ENCODE results near the gene AP3D1.

The AP3D1 gene

DNA sequence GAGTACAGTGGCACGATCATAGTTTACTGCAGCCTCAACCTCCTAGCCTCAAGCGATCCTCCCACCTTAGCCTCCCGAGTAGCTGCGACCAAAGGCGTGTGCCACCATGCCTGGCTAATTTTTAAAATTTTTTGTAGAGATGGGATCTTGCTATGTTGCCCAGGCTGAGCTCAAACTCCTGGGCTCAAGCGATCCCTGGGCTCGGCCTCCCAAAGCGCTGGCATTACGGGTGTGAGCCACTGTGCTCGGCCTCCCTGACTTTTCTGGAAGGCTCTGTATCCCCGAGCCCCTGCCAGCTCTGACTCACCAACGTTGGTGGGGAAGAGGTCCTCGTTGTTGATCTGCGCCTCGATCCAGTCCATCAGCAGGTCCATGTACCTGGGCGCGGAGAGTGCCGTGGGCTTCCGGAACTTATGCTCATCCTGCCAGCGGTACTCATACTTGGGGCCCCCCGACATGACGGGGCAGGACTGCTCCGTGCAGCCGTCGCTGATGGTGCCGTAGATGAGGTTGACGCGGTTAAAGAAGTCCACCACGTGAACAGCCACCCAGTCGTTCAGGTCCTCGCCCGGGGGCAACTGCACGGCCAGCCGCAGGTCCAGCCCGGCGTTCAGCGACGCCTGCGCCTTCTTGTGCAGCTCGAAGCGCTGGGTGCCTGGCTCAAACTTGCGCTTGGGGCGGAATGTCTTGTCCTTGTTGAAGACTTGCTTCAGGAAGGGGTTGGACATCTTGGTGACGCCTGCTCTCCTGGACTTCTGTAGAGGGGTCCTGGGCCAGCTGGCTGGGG is 73.3 kb downstream of the AP3D1 start:
- no peak for DNase-seq (ENCODE audit: low read depth)
- no peak overlapping the region for H3K4me3 ChIP-seq (ENCODE audit: low read depth, low read length)

DNA sequence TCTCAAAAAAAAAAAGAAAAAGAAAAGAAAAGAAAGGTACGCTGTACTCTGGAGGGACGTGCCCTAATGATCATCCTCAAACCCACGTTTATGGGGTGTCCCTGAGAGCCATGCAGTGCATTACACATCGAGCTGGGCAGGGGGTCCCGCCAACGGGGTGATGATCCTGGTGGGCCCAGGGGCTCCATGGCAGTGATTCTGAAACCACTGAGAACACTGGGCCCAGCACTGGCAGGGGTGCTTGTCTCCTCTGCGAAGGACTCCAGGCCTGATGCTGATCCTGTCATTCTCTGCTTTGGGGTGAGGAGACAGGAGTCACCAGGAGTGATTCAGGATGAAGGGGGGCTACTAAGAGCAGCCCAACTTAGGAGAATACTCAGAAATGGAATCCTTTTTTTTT is 74.0 kb downstream of the AP3D1 start:
- no peak overlapping the region for H3K4me3 ChIP-seq (ENCODE audit: low read depth, low read length)
- DNase-seq (ENCODE audit: low read depth) = no peak

DNA sequence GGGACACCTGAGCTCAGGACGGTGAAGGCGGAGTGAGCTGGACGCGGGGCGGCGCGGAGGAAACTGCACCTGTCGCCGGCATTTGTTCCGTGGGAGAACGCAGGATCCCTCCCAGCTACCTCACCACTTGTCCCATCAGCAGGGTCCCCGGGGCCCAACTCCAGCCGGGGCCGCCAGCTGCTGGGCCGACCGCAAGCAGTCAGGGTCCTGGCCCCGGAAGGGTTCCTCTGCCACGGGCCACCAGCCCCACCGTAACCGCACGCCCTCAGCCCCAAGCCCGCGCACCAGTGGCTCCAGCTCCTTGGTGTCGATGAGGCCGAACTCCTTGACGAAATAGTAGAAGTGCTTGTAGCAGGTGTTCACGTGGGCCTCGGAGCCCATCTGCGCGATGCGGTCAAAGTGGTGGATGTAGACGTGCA is 74.8 kb downstream of the AP3D1 start:
- DNase-seq (ENCODE audit: low read depth) = no peak
- H3K4me3 ChIP-seq (ENCODE audit: low read depth, low read length) = no peak overlapping the region

DNA sequence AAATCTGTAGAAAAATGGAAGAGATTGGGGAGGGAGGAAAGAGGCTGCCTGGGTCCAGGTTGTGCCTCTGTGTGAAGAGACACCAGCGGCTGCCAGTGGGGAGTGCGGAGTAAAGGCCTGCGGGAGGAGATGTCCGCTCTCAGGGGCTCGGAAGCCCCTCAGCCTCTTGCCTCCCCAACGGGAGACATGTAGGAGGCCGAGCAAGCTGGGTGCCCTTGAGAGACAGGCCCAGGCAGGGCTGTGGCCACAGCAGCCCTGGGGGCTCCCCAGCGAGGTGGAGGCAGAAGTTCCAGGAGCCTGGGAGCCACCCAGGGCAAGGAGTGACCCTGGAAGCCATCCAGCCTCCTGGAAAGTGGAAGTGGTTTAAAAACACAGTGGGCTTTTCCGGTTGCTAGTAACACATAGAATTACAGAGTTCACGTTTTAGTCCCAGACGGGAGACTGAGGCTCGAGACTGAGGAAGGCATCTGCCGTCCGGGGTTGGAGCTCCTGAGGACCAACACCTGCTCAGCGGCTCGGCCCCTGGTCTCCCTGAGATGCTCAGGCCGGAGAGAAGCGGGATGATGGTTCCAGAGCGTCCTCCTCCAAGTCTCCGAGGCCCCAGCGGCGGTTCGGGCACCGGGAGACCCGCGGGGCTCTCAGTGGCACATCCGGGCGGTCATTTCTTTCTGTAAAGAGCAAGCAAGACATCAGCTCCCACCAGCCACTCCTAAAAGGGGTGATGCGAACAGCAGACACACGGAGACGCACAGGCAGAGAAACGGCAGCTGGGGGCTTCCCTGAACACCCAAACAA is 78.4 kb downstream of the AP3D1 start:
- no peak for DNase-seq (ENCODE audit: low read depth)
- no peak overlapping the region for H3K4me3 ChIP-seq (ENCODE audit: low read depth, low read length)

DNA sequence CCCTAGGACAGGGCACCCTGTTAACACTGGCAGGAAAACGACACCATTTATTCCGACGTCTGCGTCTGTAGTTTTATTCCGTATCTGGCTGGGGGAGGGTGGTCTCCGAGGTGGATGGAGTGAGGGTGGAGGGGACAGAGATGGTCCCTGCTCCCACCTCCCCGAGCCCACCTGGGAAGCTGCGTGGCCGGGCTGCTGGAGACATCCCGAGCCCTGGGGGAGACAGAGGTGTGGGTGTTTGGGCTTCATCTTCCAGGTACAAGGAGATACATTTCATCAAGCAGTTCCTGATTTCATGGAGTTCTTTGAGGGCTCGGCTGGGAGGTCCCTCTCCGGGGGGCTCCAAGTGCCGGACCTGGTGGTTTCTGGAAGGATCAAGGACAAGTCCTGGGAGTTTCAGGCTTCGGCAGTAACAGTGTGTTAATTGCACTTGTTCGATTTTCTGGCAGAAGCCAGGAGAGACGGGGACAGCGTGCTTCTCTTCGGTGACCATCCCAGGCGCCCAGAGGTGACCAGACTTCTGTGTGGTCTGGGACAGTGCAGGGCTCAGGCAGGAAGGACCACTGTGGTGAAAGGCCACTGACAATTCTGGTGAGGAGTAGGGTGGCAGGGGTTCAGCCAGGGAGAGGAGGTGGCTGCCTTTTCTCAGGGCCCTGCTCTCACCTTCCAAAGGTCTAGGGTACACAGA is 80.2 kb downstream of the AP3D1 start:
- DNase-seq (ENCODE audit: low read depth) = no peak
- H3K4me3 ChIP-seq (ENCODE audit: low read depth, low read length) = no peak overlapping the region

DNA sequence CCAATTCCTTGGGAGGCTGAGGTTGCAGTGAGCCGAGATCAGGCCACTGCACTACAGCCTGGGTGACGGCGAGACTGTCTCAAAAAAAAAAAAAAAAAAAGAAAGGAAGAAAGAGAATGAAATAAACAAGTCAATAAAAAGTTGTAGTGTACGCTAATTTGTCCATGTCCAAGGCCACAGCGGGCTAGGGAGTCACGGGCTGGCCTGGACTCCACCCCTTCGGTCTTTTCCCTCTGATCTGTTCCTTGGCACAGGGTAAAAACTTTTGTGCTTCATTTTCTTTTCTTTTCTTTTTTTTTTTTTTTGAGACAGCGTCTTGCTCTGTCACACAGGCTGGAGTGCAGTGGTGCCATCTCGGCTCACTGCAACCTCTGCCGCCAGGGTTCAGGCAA is 80.9 kb downstream of the AP3D1 start:
- H3K4me3 ChIP-seq (ENCODE audit: low read depth, low read length) = no peak overlapping the region
- no peak for DNase-seq (ENCODE audit: low read depth)

DNA sequence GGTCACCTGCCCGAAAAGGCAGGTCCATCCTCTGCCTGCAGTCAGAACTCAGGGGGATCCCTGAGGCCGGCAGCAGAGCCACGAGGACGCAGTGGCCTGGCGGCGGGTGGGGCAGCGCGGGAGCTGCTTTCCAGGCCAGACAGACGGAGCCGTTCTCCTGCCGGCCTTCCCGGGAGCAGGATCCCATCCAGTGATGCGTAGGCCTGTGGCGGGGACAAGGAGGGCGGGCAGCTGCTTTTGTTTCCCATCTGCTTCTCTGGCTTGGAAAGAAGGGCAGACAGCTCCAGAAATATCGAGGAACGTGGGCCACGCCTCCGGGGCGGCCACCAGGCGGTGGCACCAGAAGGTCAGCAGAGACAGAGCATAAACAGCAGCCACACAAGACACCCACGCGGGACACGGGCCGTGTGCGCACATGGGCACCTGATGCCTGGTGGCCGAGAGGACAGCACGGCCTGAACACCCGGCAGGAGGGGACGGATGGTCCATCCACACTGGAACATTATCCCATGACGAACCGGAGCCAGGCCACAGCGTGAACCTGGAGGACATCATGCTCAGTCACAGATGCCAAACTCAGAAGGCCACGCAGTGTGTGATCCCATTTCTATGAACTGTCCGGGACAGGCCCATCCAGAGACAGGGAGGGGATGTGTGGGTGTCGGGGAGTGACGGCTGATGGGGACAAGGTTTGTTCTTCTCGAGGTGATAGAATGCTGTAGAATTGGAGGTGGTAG is 86.4 kb downstream of the AP3D1 start:
- no peak for DNase-seq (ENCODE audit: low read depth)
- no peak overlapping the region for H3K4me3 ChIP-seq (ENCODE audit: low read depth, low read length)

DNA sequence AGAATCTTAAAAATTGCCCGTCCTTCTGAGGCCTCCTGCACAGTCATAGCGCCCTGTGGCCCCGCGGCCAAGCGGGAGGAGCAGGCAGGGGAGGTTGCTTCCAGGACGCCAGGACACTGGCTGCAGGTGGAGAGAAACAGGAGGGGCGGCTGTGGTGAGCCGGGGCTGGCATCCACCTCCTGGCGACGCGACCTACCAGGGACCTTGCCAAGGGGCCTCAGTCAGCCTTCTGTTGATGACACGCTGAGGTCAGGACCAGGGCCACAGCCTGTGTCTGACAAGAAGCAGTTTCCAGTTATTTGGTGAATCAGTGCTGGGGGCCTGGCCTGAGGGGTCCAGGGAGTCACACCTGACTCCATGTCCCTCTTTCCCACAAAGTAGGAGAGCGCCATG is 87.0 kb downstream of the AP3D1 start:
- DNase-seq (ENCODE audit: low read depth) = no peak
- no peak overlapping the region for H3K4me3 ChIP-seq (ENCODE audit: low read depth, low read length)

DNA sequence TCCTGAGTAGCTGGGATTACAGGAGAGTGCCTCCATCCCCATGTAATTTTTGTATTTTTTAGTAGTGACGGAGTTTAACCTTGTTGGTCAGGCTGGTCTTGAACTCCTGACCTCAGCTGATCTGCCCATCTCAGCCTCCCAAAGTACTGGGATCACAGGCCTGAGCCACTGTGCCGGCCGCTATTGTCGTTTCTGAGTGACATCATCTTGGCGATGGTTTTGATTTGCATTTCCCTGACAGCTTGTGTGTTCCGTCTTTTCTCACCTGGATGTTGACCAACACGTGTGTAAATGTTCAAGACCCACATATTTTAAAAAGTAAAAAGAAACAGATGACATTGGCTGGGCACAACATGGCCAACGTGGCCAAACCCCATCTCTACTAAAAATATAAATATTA is 87.5 kb downstream of the AP3D1 start:
- no peak overlapping the region for H3K4me3 ChIP-seq (ENCODE audit: low read depth, low read length)
- no peak for DNase-seq (ENCODE audit: low read depth)

DNA sequence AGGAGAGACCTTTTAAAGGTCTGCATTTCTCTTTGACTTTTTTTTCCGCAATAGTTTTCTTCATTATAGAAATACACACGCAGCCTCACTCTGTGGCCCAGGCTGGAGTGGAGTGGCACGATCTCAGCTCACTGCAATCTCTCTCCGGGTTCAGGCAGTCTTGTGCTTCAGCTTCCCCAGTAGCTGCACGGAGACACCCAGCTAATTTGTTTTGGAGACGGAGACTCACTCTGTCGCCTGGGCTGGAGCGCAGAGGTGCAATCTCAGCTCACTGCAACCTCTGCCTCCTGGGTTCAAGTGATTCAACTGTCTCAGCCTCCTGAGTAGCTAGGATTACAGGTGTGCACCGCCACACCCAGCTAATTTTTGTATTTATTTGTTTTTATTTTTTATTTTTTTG is 88.6 kb downstream of the AP3D1 start:
- no peak for DNase-seq (ENCODE audit: low read depth)

DNA sequence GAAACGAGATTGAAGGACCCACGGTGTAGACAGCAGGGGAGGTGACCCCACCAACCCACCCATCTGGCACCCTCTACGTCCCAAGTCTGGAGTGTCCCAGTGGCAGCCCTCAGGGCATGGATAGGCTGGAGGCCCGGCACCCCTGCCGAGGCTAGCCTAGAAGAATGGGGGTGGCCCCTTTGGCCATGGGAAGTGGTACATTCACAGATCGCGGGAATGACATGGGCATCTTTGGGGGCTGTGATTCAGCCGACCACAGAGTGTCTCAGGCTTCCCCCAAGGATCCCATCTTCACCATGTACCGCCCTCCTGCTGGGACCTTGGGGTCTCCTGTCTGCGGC is 89.0 kb downstream of the AP3D1 start:
- peak overlapping the region; percentile 46 for H3K4me3 ChIP-seq (ENCODE audit: low read depth, low read length)
- no peak for DNase-seq (ENCODE audit: low read depth)

More for the DNA sequence above, 88.6 kb downstream of the AP3D1 start:
- no peak overlapping the region for H3K4me3 ChIP-seq (ENCODE audit: low read depth, low read length)

DNA sequence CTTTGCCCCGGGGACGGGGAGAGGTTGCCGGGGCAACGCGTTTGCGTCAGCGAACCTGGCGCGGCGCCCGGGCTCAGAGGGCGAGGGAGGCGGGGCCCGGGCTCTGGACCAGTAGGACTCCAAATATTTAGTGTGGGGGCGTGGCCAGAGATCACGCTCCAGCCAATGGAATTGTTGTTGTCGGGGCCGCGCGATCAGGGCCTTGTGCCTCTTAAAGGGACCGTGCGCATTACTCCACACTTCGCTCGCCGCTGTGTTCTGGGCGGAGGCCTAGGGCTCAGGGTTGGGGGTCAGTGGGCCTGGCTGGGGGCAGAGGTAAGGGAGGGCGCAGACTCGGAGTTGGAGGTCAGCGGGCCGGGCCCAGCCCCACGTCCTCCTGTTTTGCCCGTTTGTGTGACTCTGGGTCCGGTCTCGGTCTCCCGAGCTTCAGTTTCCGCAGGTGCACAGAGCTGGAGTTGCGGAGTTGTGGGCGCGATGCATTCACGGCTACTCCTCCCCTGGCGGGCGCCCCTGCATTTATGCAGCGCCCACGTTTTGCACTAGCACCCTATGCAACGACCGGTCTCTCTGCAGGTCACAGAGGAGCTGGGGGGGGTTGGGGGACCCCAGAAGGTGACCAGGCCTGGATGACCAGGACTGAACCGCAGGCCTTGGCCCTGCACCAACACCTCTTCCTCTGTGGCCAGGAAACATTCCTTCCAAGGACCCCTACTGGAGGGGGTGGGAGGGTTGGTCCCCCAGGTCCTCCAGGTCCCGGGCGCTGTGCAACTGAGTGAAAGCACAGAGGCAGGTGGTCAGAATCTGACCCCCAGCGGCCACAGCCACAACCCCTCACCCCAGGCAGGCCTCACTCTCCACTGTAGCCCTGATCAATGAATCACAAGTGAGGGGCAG is 89.6 kb downstream of the AP3D1 start:
- DNase-seq (ENCODE audit: low read depth) = peak; percentile 89
- peak overlapping the region; percentile 46 for H3K4me3 ChIP-seq (ENCODE audit: low read depth, low read length)

DNA sequence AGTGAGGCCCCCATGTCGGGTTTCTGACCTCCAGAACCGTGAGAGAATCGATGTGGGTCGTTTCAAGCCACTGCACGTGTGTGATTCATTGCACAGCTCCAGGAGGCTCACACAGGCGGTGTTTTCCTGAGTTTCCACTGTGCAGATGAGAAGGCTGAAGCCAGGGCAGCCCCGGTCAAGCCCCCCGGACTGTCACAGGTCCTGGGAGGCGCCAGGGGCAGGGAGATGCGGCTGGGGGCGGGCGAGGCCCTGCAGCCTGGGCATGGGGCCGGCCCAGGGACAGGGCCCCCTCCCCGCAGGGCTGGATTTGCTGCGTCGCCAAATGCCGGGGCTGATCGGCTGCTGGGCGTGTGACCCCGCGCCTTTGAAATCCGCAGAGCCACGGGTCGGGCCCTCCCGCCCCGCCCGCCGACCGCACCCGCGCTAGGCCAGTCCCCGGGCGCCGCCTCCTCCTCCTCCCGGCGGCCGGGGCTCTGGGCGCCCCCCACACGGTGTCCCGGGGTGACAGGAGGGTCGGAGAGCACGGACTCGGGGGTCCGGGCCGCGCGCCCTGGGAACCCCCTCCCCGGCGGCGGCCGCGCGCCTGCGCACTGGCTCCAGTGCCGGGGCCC is 90.4 kb downstream of the AP3D1 start:
- no peak for DNase-seq (ENCODE audit: low read depth)
- peak overlapping the region; percentile 45 for H3K4me3 ChIP-seq (ENCODE audit: low read depth, low read length)

DNA sequence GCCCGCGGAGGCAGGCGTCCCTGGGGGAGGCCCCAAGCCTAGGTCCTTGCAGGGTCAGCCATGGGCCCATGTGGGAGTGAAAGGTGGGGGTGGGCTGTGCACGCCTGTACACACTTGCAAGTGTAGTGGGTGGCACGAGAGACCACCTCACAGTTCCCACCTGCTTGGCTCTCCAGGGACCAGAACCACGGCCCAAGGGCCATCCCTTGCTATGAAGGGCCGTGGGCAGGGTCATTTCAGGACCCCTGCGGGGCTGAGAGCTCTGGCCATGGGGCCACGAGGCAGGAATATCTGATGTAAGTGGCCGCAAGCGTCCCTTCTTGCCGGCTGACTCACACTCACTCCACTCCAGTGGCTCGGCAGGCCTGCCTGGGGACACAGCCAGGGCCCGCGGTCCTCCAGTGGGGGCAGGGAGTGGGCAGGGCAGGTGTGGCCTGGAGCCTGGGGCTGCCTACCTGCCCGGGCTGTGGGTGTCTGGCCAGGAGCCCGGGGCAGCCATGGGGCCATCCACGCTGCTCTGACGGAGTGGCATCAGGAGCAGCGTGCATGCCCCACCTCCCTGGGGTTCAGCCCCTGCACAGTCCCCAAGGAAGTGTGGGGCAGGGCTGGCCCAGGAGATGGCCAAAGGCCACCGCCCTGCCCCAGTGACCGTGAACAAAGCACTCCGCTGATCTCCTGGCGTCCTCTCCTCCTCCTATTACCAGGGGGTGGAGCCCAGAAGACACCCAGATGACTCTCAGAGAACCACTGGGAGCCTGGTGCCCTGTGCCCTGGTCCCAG is 91.8 kb downstream of the AP3D1 start:
- no peak overlapping the region for H3K4me3 ChIP-seq (ENCODE audit: low read depth, low read length)
- DNase-seq (ENCODE audit: low read depth) = no peak

DNA sequence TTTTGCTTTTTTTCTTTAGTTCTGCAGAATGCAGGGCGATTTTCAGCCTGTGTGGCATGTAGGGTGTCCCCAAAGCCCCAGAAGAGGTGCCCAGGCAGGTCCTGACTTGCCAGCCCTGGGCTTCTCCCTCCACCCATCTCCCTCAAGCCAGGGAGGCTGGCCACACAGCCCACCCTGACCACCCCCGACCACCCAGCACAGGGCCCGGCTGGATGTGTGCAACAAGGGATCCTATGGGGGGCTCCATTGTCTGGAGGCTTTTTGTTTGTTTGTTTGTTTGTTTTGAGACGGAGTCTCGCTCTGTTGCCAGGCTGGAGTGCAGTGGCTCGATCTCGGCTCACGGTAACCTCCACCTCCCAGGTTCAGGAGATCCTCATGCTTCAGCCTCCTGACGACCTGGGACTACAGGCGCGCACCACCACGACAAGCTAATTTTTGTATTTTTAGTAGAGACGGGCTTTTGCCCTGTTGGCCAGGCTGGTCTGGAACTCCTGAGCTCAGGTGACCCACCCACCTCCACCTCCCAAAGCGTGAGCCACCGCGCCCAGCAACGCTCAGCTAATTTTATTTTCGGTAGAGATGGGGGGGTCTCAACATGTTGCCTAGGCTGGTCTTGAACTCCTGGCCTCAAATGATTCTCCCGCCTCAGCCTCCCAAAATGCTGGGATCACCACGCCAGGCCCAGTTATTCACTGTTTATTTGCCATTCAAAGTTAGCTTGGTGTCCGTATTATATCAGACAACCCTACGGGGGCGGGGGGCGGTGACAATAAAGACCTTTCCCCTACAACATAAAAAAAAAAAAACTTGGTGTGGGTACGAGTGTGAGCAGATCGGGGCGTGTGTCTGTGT is 92.6 kb downstream of the AP3D1 start:
- no peak overlapping the region for H3K4me3 ChIP-seq (ENCODE audit: low read depth, low read length)
- no peak for DNase-seq (ENCODE audit: low read depth)

DNA sequence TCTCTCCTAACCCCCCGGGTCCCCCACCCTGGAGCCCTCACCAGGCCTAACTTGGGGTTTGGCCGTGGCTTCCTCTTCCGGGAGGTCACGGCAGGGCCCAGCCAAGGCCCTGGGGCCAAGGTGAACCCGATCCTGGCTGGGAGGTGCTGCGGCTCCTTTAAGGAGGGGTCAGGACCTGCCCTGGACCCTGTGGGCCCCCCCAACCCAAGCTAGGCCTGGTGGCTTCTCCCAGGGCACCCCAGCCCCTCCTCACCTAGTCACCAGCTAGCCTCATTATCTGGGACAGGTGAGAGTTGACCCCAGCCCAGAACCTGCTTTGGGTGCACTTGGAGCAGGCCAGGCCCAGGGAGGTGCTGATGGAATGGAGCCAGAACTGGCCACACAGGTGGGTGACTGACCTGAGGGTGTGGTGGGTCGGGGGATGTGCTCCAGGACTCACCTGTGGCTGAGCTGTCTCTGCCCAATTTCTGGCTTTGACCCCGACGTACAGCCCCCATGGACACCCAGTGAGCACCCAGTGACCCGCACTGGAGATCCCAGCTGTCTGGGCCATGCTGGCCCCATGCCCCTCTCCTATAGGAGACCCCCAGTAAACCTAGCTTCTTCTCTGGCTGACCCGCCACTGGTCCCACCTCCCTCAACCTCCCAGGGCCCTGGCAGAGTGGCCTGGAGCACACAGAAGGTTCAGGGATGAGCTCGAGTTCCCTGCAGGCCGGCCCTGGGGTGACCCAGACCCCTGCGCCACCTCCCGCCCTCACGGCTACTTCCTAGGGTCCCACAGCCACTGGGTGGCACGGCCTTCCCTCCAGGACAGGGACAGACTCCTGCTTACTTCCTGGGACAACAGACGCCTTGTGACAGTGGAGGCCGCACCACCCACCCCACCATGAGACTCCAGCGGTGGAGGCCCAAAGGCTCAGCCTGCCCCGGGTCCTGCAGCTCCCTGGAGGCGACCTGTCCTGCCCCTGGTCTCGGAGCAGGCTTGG is 93.6 kb downstream of the AP3D1 start:
- DNase-seq (ENCODE audit: low read depth) = no peak
- H3K4me3 ChIP-seq (ENCODE audit: low read depth, low read length) = no peak overlapping the region
